ENCODE measurements around the gene LTA.

DNA sequence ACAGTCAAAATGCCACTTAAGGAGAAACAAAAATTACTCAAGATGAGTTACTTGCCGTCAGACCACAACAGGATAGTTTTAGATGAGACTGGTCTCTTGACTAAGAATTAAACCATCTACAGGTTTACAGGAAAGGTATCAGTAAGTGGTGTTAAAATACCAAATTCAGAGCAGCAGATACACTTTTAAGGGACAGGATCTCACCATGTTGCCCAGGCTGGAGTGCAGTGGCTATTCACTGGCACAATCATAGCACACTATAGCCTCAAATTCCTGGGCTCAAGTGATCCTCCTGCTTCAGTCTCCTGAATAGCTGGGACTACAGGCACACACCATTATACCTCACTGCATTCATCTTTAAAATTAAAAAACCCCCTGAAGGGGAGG lies 38.6 kb upstream of the LTA start:
- TF ChIP-seq, protein P1, sequence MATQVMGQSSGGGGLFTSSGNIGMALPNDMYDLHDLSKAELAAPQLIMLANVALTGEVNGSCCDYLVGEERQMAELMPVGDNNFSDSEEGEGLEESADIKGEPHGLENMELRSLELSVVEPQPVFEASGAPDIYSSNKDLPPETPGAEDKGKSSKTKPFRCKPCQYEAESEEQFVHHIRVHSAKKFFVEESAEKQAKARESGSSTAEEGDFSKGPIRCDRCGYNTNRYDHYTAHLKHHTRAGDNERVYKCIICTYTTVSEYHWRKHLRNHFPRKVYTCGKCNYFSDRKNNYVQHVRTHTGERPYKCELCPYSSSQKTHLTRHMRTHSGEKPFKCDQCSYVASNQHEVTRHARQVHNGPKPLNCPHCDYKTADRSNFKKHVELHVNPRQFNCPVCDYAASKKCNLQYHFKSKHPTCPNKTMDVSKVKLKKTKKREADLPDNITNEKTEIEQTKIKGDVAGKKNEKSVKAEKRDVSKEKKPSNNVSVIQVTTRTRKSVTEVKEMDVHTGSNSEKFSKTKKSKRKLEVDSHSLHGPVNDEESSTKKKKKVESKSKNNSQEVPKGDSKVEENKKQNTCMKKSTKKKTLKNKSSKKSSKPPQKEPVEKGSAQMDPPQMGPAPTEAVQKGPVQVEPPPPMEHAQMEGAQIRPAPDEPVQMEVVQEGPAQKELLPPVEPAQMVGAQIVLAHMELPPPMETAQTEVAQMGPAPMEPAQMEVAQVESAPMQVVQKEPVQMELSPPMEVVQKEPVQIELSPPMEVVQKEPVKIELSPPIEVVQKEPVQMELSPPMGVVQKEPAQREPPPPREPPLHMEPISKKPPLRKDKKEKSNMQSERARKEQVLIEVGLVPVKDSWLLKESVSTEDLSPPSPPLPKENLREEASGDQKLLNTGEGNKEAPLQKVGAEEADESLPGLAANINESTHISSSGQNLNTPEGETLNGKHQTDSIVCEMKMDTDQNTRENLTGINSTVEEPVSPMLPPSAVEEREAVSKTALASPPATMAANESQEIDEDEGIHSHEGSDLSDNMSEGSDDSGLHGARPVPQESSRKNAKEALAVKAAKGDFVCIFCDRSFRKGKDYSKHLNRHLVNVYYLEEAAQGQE (IDR thresholded peaks at IDR 0.05; ENCODE audit: insufficient read depth in 1 of 2, low read depth in 2 of 2, low read length in 2 of 2): no peak
- TF ChIP-seq POLR2AphosphoS5 (IDR thresholded peaks at IDR 0.05; ENCODE audit: low read depth, low read length): no peak; the same call in none of the 2 replicates
- TF ChIP-seq TAF1 (IDR thresholded peaks at IDR 0.05; ENCODE audit: borderline replicate concordance, insufficient read depth, low read length): no peak
- no peak for TF ChIP-seq SIN3A (IDR thresholded peaks at IDR 0.05; ENCODE audit: borderline replicate concordance, insufficient read depth, low read length)
